Measurements from ENCODE around the gene ANTXR2. TPM values are rescaled to one million over a fixed set of nuclear protein-coding genes. Genes with fewer than 3 reads are reported as not detected.

ANTXR2 gene
- total and polyA plus RNA-seq, 2 donors (not counting 3 experiments of a cell fraction or from before 2014, with no cell fraction given) = 6.6 to 64.6 TPM

DNA sequence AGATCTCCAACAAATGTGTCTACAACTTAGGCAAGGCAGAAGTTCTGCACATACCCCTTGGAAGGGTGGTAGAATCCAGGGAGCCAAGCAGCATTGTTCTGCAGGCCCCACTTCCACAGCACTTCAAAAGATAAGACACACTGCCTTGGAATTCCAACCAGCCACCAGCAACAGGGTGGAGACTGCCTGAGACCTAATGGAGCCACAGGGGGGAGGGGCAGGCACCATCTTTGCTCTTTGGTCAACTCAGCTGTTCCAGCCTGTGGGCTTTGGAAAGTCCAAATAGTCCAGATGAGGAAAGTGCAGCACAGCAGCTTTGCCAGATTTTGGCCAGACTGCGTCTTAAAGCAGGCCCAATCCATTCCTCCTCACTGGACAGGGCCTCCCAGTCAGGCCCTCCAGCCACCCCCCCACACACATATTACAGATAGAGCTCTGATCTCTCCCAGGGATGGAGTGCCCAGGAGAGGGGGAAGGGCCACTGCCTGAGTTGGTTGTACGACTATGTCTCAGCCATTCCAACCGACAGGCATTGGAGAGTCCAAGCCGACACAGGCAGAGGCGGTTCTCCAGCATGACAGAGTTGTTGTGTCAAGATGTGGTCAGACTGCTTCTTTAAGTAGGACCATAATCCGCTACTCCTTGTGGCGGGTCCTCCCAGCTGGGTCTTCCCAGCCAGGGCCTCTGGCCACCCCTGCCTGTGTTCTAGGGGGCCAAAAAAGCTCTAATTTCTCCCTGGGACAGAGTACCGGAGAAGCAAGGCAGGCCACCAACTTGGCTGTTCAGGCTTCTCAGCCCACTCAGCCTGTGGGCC, 42.5 kb upstream of the ANTXR2 start:
- dilution Hi-C loops (cut with MboI; ENCODE audit: extremely low pct_ligation_motif_present, low sequenced_read_pairs) = no loop called here
- H3K4me1 ChIP-seq (ENCODE audit: control insufficient read depth, extremely low read depth, insufficient read depth, low read length) = no peaks in the 10 kb centered on the region
- no peaks in the 10 kb centered on the region for H4K20me1 ChIP-seq (replicated peaks; ENCODE audit: control insufficient read depth, extremely low read depth, insufficient read depth, low read length)
- H2AFZ ChIP-seq (ENCODE audit: low read depth, low read length) = no peak overlapping the region
- H3K9me3 ChIP-seq (replicated peaks; ENCODE audit: control insufficient read depth, insufficient read depth, low read length) = no peaks in the 10 kb centered on the region
- H3K79me2 ChIP-seq (ENCODE audit: control insufficient read depth, insufficient read depth, low read length) = no peaks in the 10 kb centered on the region
- H3K27ac ChIP-seq (ENCODE audit: insufficient read depth, low read depth, low read length) = no peak overlapping the region
- intact Hi-C loops (cut with micrococcal nuclease) = no loop called here
- no peak for TF ChIP-seq POLR2A (IDR thresholded peaks at IDR 0.05; ENCODE audit: low read depth, low read length)
- TF ChIP-seq FOS (IDR thresholded peaks at IDR 0.05; ENCODE audit: borderline replicate concordance, insufficient read depth, low read length) = no peak
- no peak for TF ChIP-seq MYC (IDR thresholded peaks at IDR 0.05; ENCODE audit: low read depth, low read length)
- TF ChIP-seq GATA2 (IDR thresholded peaks at IDR 0.05; ENCODE audit: insufficient read depth, insufficient read length, low read depth, low read length) = no peak
- TF ChIP-seq POLR2AphosphoS5 (IDR thresholded peaks at IDR 0.05; ENCODE audit: insufficient read depth, low read depth, low read length) = no peak
- no peak for TF ChIP-seq EZH2 (IDR thresholded peaks at IDR 0.05; ENCODE audit: borderline replicate concordance, low read depth, low read length, severe bottlenecking)
- no peak for TF ChIP-seq JUN (IDR thresholded peaks at IDR 0.05; ENCODE audit: borderline replicate concordance, insufficient read depth, insufficient read length, low read depth)
- TF ChIP-seq MAX (IDR thresholded peaks at IDR 0.05; ENCODE audit: insufficient read depth, insufficient read length) = no peak
- TF ChIP-seq, protein P1, sequence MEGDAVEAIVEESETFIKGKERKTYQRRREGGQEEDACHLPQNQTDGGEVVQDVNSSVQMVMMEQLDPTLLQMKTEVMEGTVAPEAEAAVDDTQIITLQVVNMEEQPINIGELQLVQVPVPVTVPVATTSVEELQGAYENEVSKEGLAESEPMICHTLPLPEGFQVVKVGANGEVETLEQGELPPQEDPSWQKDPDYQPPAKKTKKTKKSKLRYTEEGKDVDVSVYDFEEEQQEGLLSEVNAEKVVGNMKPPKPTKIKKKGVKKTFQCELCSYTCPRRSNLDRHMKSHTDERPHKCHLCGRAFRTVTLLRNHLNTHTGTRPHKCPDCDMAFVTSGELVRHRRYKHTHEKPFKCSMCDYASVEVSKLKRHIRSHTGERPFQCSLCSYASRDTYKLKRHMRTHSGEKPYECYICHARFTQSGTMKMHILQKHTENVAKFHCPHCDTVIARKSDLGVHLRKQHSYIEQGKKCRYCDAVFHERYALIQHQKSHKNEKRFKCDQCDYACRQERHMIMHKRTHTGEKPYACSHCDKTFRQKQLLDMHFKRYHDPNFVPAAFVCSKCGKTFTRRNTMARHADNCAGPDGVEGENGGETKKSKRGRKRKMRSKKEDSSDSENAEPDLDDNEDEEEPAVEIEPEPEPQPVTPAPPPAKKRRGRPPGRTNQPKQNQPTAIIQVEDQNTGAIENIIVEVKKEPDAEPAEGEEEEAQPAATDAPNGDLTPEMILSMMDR (IDR thresholded peaks at IDR 0.05; ENCODE audit: extremely low read depth in 1 of 2, insufficient read depth in 1 of 2, low read depth in 1 of 2, low read length in 2 of 2) = no peak
- FAIRE-seq (no peak), DNase-seq (ENCODE audit: low read depth, low spot score) (no peak)
- no peaks in the 10 kb centered on the region for H3K36me3 ChIP-seq (ENCODE audit: control insufficient read depth in 2 of 2, extremely low read depth in 1 of 2, insufficient read depth in 2 of 2, low read length in 2 of 2)
- H3K4me3 ChIP-seq (replicated peaks in 1 of 3; ENCODE audit: insufficient read depth in 1 of 3, low read depth in 1 of 3, low read length in 3 of 3) = no peak overlapping the region
- BruUV-seq (replicated peaks) = no TSS peak
- ChIA-PET CTCF (interaction anchor here (0.6 kb wide), 1 partner anchor 12 kb away, joined by 4 read pairs; no protein-coding TSS in a partner anchor), POLR2A (no interaction called here)
- no peaks in the 10 kb centered on the region for H3K9me1 ChIP-seq (replicated peaks; ENCODE audit: control insufficient read depth, extremely low read depth, insufficient read depth, low read length)
- no peaks in the 10 kb centered on the region for H3K27me3 ChIP-seq (ENCODE audit: control insufficient read depth in 2 of 2, insufficient read depth in 2 of 2, low read length in 2 of 2)
- H3K4me2 ChIP-seq (ENCODE audit: insufficient read depth, low read length) = no peak overlapping the region
- no peak overlapping the region for H3K9ac ChIP-seq (replicated peaks; ENCODE audit: extremely low read depth, insufficient read depth, low read length)

All from endothelial cell of umbilical vein (primary cell).